Measurements from ENCODE around the gene GLB1L2.

GLB1L2 gene

DNA sequence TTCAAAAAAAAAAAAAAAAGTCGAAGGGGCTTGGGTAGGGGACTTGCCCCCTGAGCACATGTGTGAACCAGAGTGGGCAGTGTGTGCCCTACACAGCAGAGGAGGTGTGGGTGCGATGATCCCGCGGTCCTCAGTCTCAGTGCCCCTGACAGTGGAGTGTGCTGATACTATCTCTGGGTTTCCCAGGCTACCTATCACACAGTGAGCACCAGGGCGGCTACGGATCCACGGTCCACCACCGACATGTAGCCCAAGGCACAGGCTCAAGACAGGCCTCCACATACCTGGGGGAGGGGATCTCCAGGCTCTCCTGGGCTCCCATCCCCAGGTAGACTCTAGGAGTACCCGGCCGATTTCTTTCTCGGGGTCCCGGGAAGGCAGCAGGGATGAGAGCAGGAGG is 71.1 kb downstream of the GLB1L2 start:
- no peak for TF ChIP-seq FOXP2 (optimal IDR thresholded peaks at IDR 0.05; ENCODE audit: borderline replicate concordance, extremely low read depth, extremely low read length, insufficient read depth)
- TF ChIP-seq POLR2AphosphoS5 (IDR thresholded peaks at IDR 0.05; ENCODE audit: low read depth, low read length) = no peak
- TF ChIP-seq, protein P1, sequence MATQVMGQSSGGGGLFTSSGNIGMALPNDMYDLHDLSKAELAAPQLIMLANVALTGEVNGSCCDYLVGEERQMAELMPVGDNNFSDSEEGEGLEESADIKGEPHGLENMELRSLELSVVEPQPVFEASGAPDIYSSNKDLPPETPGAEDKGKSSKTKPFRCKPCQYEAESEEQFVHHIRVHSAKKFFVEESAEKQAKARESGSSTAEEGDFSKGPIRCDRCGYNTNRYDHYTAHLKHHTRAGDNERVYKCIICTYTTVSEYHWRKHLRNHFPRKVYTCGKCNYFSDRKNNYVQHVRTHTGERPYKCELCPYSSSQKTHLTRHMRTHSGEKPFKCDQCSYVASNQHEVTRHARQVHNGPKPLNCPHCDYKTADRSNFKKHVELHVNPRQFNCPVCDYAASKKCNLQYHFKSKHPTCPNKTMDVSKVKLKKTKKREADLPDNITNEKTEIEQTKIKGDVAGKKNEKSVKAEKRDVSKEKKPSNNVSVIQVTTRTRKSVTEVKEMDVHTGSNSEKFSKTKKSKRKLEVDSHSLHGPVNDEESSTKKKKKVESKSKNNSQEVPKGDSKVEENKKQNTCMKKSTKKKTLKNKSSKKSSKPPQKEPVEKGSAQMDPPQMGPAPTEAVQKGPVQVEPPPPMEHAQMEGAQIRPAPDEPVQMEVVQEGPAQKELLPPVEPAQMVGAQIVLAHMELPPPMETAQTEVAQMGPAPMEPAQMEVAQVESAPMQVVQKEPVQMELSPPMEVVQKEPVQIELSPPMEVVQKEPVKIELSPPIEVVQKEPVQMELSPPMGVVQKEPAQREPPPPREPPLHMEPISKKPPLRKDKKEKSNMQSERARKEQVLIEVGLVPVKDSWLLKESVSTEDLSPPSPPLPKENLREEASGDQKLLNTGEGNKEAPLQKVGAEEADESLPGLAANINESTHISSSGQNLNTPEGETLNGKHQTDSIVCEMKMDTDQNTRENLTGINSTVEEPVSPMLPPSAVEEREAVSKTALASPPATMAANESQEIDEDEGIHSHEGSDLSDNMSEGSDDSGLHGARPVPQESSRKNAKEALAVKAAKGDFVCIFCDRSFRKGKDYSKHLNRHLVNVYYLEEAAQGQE (IDR thresholded peaks at IDR 0.05; ENCODE audit: insufficient read depth in 1 of 2, low read depth in 2 of 2, low read length in 2 of 2) = no peak
- no peak for TF ChIP-seq TAF1 (IDR thresholded peaks at IDR 0.05; ENCODE audit: borderline replicate concordance, insufficient read depth, low read length)
- no peak for TF ChIP-seq SIN3A (IDR thresholded peaks at IDR 0.05; ENCODE audit: borderline replicate concordance, insufficient read depth, low read length)

DNA sequence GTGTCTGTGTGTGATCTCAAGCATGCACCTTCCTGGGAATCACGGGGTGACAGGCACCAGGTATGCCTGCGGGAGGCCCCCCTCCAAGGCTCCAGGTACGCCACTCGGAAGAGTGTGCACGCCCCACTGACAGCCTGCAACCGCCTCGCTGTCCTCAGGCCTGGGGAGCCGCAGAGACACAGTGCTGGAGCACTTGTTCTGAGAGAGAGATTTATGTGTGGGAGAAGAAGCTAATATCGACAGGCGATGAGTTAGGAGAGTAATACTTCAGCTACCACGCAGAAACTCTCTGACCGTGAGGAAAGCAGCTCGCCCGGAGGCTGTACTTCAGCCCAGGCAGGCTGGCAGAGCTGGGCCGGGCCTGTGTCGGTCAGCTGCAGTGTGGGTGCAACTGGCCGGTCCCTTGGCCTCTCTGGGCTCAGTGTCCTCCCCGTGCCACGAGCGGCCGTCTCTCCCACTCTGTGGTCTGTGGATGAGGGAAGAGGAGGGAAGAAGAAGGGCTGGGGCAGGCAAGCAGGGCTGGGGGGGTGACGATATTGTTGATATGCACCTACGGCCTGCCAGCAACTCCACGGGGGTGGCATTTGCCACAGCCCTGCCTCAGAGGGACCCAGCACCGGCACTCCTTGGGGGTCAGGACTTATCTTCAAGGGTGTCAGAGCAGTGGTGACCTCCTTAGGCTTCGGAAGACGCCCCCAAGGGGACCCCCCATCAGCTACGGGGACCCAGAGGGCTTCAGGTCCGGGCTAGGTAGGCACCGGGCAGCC is 73.0 kb downstream of the GLB1L2 start:
- TF ChIP-seq FOXP2 (optimal IDR thresholded peaks at IDR 0.05; ENCODE audit: borderline replicate concordance, extremely low read depth, extremely low read length, insufficient read depth) (no peak), SIN3A (IDR thresholded peaks at IDR 0.05; ENCODE audit: borderline replicate concordance, insufficient read depth, low read length) (no peak), POLR2AphosphoS5 (IDR thresholded peaks at IDR 0.05; ENCODE audit: low read depth, low read length) (no peak), TAF1 (IDR thresholded peaks at IDR 0.05; ENCODE audit: borderline replicate concordance, insufficient read depth, low read length) (no peak)
- TF ChIP-seq, protein P1 (IDR thresholded peaks at IDR 0.05; ENCODE audit: insufficient read depth in 1 of 2, low read depth in 2 of 2, low read length in 2 of 2) = no peak

DNA sequence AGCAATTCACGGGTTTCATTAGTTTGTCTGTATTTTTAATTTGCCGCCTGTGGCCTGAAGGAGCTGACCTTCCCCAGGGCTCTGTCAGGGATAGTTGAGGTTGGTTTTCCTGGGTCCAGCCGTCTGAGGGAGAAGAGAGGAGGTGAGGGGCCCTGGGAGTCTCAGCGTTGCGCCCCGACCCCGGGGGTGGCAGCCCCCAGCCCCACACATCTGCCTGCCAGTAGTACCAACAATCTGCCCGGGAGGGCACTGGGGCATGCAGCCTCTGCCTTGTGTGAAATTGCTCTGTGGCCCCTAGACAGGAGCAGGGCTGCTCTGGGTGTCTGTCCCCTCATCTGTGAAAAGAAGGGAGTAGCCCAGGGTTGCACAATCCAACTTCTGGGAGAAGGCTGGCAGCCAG is 73.6 kb downstream of the GLB1L2 start:
- TF ChIP-seq TAF1 (IDR thresholded peaks at IDR 0.05; ENCODE audit: borderline replicate concordance, insufficient read depth, low read length) = no peak
- no peak for TF ChIP-seq SIN3A (IDR thresholded peaks at IDR 0.05; ENCODE audit: borderline replicate concordance, insufficient read depth, low read length)

DNA sequence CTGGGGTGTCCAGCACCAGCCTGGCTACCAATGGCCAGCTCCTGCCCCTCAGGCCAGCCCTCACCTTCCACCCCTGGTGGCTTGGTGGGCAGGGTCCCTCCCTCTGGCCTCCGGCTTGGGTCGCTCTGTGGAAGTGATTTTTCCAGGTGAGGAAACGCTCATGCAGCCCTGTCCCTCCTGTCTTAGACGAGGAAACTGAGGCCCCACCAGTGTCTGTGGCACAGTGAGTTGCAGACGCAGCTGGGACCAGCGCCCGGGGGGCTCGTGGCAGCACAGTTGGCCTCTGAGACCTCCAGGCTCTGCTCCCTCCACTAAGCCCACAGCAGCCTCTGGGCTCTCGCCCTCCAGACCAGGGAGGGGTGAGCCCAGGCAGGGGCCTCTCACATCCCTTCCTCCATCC is 74.1 kb downstream of the GLB1L2 start:
- TF ChIP-seq SIN3A (IDR thresholded peaks at IDR 0.05; ENCODE audit: borderline replicate concordance, insufficient read depth, low read length) = no peak
- TF ChIP-seq, protein P1 (IDR thresholded peaks at IDR 0.05; ENCODE audit: insufficient read depth in 1 of 2, low read depth in 2 of 2, low read length in 2 of 2) = no peak
- no peak for TF ChIP-seq FOXP2 (optimal IDR thresholded peaks at IDR 0.05; ENCODE audit: borderline replicate concordance, extremely low read depth, extremely low read length, insufficient read depth)
- no peak for TF ChIP-seq TAF1 (IDR thresholded peaks at IDR 0.05; ENCODE audit: borderline replicate concordance, insufficient read depth, low read length)
- no peak for TF ChIP-seq POLR2AphosphoS5 (IDR thresholded peaks at IDR 0.05; ENCODE audit: low read depth, low read length)

DNA sequence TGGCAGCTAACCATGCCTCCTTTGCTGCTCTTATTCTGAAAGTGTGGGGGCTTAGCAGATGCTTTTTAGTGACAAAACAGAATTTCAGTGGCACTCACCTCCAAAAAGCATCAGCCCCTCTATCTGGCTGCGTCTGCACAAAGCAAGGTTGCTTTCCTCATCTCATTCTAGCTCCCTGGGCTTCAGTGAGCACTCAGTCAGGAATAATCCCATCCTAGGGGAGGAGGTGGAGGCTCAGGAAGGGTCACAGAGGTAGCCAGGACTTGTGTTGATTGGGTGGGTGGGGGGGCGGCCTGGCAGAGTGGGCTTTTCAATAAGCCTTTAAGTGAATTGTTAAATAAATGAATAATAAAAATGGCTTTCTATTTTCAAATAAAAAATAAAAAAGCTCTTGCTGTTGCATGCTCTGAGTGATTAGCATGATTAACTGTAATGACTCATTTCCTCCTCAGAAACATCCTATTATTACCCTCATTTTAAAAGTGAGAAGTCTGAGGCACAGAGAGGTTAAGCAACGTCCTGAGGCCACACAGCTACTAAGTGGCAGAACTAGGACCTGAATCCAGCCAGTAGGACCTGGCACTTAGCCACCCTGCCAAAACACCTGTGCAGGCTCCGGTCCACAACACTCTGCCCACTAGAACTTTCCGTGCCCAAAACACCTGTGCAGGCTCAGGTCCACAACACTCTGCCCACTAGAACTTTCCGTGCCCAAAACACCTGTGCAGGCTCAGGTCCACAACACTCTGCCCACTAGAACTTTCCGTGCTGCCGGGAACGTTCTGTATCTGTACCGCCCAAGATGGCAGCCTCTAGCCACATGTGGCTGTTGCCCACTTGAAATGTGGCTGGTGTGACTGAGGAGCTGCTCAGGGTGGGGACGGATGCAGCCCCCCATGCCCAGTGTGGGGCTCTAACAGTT is 74.7 kb downstream of the GLB1L2 start:
- TF ChIP-seq TAF1 (IDR thresholded peaks at IDR 0.05; ENCODE audit: borderline replicate concordance, insufficient read depth, low read length) = no peak
- no peak for TF ChIP-seq SIN3A (IDR thresholded peaks at IDR 0.05; ENCODE audit: borderline replicate concordance, insufficient read depth, low read length)
- TF ChIP-seq, protein P1 (IDR thresholded peaks at IDR 0.05; ENCODE audit: insufficient read depth in 1 of 2, low read depth in 2 of 2, low read length in 2 of 2) = no peak
- TF ChIP-seq FOXP2 (optimal IDR thresholded peaks at IDR 0.05; ENCODE audit: borderline replicate concordance, extremely low read depth, extremely low read length, insufficient read depth) = no peak
- TF ChIP-seq POLR2AphosphoS5 (IDR thresholded peaks at IDR 0.05; ENCODE audit: low read depth, low read length) = no peak

Measured in PFSK-1 (cell line).